ENCODE measurements around the gene MORC1. TPM values are rescaled to one million over a fixed set of nuclear protein-coding genes. Genes with fewer than 3 reads are reported as not detected.

The MORC1 gene
- total and polyA plus RNA-seq, 7 donors: not detected

DNA sequence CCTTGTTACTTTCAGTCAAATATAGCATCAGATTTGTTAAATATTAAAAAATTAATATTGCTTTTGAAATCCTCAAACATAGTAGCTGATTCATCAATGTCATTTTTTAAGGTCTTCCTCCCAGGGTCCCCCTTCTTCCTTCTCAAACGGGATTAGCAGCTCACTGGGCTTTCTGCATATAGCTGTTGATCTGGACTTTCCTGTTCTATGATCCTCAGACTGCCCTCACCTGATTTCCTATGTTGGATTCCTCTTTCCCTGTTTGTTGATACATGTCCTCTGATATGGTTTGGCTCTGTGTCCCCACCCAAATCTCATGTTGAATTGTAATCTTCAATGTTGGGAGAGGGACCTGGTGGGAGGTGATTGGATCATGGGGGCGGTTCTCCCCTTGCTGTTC lies 170.1 kb downstream of the MORC1 start:
- no peak overlapping the region for H3K27ac ChIP-seq
- H3K4me3 ChIP-seq: no peak overlapping the region
- H3K9me3 ChIP-seq: no peaks in the 10 kb centered on the region
- 60 to 74% (median 68%) methylated on average over 2 of the region's 2 CpGs for WGBS, 3 donors
- TF ChIP-seq CTCF (IDR thresholded peaks at IDR 0.05): no peak
- H3K4me1 ChIP-seq: no peaks in the 10 kb centered on the region
- intact Hi-C loops (cut with DNase I): no loop called here
- no peaks in the 10 kb centered on the region for H3K27me3 ChIP-seq (ENCODE audit: insufficient read depth in 3 of 3, low read length in 2 of 3)
- no peaks in the 10 kb centered on the region for H3K36me3 ChIP-seq (ENCODE audit: insufficient read depth in 1 of 2, low read depth in 1 of 2)
- DNase-seq (no peak), ATAC-seq (no peak)

GRCh38 chr3:108946292-108947285 lies 171.3 kb downstream of the MORC1 start:
- no peaks in the 10 kb centered on the region for H3K4me1 ChIP-seq
- no peak overlapping the region for H3K4me3 ChIP-seq
- no peak for TF ChIP-seq CTCF (IDR thresholded peaks at IDR 0.05)
- no peak for ATAC-seq
- H3K27me3 ChIP-seq (ENCODE audit: insufficient read depth in 3 of 3, low read length in 2 of 3): no peaks in the 10 kb centered on the region
- WGBS, 3 donors: 76 to 84% (median 84%) methylated on average over 11 of the region's 11 CpGs
- no peak for DNase-seq
- H3K27ac ChIP-seq: no peak overlapping the region
- intact Hi-C loops (cut with DNase I): no loop called here
- H3K9me3 ChIP-seq: no peaks in the 10 kb centered on the region
- H3K36me3 ChIP-seq (ENCODE audit: insufficient read depth in 1 of 2, low read depth in 1 of 2): no peaks in the 10 kb centered on the region

DNA sequence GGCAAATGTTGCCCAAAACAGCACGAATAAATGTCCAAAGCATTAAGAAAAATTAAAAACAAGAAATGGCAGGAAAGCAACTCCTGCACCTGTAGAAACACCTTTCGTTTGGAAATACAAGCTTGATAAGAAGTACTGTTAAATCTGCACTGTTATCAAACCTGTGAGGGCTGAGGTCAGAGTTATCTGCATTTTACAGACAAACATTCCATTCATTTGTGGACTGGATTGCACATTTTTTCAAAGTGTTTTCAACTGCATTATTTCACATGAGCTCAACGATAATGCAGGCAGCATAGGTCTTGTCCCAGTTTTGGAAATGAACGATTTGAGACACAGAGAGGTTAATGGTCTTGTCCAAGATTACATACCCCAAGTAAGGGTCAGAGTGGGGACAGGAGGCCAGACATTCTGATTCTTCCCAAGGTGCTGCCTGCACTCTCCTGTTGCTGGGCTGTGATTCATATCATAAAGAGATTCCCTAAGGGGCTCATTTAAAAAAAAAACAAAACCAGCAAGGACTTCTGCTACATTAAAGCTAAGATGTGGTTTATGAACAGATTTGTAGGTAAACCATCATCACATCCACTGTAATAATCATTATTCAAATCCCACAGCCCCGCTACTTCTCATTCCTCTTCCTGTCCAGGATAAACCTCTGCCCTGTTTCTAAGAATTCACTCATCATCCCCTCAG lies 177.2 kb downstream of the MORC1 start:
- H3K36me3 ChIP-seq (ENCODE audit: insufficient read depth in 1 of 2, low read depth in 1 of 2): no peaks in the 10 kb centered on the region
- intact Hi-C loops (cut with DNase I): no loop called here
- 59 to 62% (median 59%) methylated on average over 5 of the region's 5 CpGs for WGBS, 3 donors
- H3K4me3 ChIP-seq: no peak overlapping the region
- no peak overlapping the region for H3K27ac ChIP-seq
- TF ChIP-seq CTCF (IDR thresholded peaks at IDR 0.05): no peak
- H3K4me1 ChIP-seq: no peaks in the 10 kb centered on the region
- H3K27me3 ChIP-seq (ENCODE audit: insufficient read depth in 3 of 3, low read length in 2 of 3): no peaks in the 10 kb centered on the region
- ATAC-seq: no peak
- DNase-seq: no peak
- H3K9me3 ChIP-seq: no peaks in the 10 kb centered on the region

- no peaks in the 10 kb centered on the region for H3K36me3 ChIP-seq (ENCODE audit: insufficient read depth in 1 of 2, low read depth in 1 of 2)
- no peak for TF ChIP-seq CTCF (IDR thresholded peaks at IDR 0.05)
- H3K27me3 ChIP-seq (ENCODE audit: insufficient read depth in 3 of 3, low read length in 2 of 3): no peaks in the 10 kb centered on the region
- no peak overlapping the region for H3K4me3 ChIP-seq
- ATAC-seq (no peak), DNase-seq (no peak)
- H3K4me1 ChIP-seq: no peaks in the 10 kb centered on the region
- 70 to 78% (median 72%) methylated on average over 4 of the region's 4 CpGs for WGBS, 3 donors
- intact Hi-C loops (cut with DNase I): no loop called here
- no peak overlapping the region for H3K27ac ChIP-seq
- H3K9me3 ChIP-seq: no peaks in the 10 kb centered on the region
Observed at GRCh38 chr3:108940166-108940565, 177.8 kb downstream of the MORC1 start.
